ENCODE results near the gene DAPL1.

Gene DAPL1

DNA sequence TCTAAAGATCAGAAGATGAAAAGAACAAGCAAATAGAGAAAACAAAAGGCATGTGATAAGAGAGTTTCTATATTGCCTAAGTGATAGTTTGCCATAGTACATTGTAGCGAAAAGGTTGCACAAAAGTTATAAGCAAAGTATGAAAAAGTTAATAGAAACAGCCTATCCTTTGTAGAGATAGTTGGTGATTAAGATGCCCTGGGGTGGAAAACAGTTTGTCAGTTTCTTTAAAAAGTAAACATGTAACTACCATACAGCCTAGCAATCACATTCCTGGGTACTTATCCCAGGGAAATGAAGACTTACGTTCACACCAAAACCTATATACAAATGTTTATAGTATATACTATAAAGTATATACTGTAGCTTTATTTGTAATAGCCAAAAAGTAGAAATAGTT, 16.9 kb upstream of the DAPL1 start:
- FAIRE-seq = no peak

DNA sequence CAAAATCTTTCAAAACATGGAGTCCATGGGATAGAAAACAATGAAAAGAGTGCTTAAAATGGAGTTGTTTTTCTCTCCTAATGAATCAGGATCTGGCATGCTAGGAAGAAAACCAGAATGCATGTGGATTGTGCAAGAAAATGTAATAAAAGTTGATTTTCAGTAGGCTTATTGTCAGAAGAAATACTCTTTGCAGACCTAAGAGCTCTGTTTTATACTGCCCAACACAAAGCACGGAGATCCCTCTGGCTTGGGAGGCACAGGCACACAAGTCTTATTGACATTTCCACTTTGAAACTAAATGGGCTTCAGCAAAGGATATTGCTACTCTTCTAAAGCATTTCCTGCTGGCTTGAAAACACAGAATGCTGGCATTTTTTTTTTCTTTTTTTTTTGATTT, 15.5 kb upstream of the DAPL1 start:
- FAIRE-seq = no peak

DNA sequence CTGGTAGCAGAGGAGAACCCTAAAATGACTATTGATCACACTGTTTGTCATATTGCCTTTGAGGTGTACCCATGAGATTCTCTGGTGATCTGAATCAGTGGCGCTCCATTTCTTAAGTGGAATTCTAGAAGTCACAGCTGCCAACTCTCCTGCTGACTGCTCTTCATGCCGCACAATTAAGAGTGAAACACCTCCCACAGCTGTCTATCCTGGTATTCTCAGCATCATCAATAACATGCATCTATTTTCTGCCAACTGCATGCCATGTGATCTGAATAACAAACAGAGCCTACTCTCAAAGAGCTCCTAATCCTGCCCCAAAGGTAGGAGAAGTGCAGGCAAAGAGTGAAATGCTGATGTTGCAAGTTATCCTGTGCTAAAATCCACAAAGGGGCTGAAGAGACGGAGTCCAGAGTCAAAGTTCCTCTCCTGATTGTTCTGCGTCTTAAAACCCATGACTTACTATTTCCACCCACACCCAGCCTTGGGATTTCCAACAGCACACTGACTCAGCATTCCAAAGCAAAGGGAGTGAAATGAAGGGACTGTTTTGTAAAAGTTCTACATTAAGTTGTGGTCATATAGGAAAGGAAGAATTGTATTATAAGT, 13.7 kb upstream of the DAPL1 start:
- no peak for FAIRE-seq

DNA sequence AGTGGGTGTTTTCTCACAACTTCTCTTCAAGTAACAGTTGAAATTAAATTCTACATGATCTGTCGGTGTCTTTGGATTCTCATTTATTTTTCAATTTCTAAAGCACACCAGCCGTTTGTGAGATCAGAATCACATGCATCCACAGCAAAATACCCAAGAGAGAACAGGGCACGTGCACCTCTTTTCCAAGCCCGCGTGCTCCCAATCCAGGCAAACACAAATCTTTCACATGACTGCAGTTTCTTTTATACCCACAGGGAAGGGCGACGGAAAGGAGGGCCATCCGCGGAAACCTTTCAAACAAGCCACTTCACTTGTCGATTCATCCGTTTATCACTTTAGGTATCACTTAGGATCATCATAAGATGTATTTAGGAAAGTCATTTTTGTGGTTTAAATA, 13.0 kb upstream of the DAPL1 start:
- FAIRE-seq = no peak

DNA sequence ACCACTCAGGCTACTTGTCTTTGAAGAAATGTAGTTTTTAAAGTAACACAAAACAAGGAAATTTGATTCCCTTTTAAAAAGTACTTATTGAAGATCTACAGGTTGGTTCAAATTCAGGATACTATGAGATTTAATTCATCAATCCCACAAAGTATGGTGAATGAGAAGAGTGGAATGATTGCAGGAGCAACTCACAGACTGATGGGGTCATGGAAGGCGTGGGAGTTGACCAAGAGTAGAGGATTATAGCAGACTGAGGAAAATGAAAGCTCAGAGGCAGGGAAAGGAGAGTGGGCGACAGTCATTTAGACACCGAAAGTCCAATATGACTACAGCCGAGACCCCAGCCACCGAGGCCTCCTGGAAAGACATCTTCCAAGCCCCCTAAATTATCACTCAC, 12.5 kb upstream of the DAPL1 start:
- no peak for FAIRE-seq

DNA sequence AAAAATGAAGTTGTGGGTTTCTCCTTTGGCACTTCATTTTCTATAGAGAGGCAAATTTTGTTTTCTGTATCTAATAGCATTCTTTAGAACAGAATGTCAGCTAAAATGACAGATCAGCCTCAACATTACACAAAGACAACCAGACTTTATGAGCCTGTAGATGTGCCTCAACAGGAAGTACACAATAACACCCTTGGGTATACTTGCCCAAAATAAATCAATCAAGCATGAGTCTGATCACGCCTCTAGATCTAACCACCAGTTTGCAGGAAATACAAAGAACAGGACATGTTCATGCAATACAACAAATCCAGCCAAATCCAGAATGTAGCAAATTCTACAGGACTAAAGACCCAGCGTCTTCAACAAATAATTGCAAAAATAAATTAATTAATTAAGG, 11.2 kb upstream of the DAPL1 start:
- FAIRE-seq = no peak

DNA sequence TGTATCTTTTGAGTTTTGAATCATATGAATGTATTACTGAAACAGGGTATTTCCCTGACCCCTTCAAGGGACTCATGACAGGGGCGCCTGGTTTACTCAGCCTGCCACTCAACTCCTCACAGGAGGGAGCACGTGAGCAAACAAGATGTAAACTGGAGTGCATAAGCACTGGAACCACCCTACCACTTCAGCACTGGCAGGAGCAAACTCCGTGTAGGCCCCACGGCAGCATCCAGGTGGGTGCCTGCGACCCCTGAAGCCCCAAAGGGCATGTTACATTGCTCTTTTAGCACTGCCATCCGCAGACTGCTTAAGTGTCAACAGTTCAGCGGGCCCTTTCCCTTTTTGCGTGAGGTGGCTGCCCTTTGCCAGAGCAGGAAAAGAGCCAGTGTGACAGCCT, 8.2 kb upstream of the DAPL1 start:
- no peak for FAIRE-seq

DNA sequence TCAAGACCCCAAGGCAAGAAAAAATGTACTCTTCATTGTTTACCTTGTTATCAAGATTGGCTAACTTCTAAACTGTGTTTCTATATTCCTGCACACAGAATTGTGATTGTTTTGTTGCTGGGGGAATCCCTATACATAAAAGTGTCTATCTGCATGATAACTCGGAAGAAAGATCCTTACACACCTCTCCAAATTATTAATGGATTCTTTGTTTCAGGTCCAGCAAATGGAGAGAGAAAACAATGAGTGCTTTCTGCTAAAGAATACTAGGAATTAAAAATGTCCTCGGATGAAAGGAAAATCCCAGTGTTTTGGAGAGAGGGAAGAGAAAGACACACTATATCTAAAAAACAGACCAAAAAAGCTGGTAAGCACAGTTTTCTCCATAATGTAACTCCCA, 6.2 kb upstream of the DAPL1 start:
- no peak for FAIRE-seq

DNA sequence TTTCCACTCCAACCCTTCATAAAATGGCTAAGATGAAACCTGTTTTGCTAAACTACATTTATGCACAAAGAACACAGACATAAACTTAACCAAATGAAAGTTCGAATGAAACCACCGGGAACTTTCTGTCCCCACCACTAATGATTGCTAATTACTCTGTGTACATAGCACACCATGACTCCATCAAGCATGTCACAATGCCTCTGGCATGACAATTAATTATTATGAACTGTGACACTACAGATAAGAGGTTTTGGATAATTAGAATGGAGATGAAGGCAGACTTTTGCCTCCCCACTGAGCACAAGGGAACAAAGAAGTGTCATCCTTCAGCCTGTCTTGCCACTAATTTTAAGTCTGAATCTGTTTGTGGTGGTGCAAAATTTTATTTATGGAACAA, 1.5 kb downstream of the DAPL1 start:
- no peak for FAIRE-seq

DNA sequence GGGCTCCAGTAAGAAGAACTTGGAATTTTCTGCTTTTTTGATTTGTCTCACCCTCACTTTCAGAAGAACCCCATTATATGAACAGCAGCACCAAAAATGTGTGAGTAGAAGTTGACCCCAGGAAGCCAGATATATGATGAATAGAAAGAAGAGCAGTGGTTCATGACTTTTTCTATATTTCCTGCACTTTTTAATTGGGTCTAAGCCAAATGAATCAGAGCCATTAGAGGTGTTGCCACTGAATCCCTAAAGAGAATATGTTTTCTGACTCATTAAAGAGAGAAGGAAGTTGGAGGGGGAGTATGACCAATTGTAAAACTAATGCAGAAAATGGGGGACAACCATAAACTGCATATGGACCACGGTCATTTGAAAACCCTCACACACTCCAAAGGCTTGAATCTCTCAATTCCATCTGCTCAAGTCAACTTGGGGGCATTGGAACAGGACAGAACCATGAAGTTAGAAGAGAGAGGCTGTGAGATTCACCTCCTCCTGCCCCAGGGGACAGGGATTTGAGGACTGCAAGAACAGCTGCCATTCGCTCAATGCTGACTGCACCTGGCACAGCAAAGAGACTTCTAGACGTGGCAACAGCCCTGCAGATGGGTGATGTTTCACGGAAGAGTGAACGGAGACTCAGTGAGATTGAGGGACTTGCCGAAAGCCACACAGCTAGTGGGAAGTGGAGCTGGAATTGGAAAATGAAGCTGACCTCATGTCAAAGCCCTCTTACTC, 3.0 kb downstream of the DAPL1 start:
- FAIRE-seq = no peak

DNA sequence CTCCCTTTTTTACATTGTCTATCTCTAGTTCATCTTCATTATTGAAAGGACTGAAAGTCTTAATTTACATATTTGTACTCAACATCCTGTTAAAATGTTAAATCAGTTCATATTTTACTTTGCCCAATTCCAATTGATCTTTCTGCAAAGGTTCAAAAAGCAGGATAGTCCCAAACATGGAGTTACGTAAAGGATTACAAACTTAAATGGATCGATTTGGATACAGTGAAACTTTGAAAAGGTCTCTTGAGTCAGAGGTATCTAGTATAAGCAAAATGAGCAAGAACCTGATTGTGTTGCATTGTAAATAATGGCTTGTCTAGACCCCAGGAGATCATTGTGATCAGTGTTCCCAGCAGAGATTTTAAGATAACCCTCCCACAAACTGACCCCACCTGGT, 4.1 kb downstream of the DAPL1 start:
- FAIRE-seq = no peak

DNA sequence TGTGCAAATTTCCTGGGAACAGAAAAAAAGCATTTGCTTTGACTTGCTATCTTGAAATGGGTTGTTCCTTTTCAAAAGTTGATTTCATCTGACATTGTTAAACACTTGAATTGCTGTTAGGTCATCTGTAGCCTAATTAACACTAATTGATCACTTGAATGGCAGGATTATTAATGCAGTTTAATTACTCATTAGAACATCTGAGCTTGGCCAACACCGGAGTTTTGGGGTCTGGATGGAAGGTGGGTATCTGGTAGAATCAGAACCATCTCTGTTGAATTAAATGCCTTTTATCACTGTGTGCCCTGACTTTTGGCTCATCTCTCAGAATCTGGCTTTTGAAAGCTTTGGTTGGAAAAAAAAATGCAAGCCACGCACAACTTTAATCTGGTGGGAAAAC, 8.4 kb downstream of the DAPL1 start:
- no peak for FAIRE-seq

DNA sequence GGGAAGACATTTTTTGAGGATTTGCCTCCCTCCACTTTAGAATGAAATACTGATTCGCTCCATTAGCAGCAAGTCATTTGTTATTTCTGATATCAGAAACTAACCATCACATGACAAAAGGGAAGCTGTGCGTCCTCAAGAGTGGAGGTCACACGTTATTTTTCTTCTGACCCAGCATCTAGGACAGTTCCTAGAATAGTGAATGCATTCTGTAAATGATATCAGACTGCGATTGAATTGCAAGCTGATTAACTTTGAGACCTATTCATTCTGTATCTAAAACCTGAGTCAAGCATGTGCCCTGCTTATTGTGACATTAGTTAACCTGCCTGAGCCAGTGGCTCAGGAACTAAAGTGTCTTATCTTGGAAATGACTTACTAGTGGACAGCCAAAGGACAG, 10.1 kb downstream of the DAPL1 start:
- no peak for FAIRE-seq

DNA sequence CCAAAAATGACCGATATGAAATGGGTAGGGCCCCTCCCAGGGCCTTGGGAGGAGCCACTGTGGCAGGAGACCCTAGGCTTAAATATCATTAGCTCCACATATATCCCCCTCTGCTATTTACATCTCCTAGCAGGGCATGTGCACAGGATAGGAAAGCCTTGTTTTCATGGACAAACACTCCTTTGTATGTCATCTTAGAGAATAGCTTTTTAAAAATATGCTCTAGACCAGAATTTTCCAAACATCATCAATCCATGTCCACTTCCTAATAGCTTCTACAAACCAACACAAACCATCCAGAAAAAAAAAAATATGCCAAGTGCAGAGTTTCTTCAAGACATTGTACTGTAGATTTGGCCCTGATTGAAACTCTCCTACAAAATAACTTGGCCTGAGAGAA, 10.8 kb downstream of the DAPL1 start:
- no peak for FAIRE-seq

DNA sequence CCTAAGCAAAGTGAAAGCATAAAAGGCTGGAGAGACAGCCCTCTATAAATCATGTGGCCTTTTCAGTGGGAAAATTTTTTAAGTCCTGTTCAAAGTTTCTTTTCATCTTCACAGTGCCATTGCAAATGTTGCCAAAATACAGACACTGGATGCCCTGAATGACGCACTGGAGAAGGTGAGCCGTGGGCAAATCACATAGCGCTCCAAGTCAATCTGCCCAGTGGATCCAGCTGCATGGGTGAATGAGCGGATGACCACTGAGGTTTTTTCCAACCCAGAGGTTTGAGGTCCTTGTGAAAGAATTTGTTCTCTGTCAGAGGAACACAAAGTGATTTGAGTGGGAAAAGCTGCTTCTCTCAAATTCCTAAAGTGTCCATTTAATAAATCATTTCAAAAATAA, 11.8 kb downstream of the DAPL1 start:
- no peak for FAIRE-seq

DNA sequence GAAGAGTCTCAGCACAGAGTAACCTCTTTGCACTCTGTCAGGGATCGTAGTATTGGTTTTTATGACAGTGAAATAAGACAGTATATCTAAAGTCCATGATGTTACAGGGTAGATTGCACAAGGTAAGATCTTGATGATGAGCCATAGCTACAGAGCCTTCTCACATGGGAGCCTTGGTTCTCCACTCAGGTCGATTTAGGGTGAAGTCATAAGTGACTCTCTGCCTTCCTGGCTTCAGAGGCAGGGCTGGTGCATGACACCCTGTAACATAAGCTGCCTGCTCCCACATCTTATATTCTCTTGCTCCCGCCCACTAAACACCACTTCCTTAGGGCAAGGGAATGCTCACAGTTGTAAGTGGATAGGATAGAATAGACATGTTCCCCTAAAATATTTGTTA, 13.3 kb downstream of the DAPL1 start:
- no peak for FAIRE-seq

DNA sequence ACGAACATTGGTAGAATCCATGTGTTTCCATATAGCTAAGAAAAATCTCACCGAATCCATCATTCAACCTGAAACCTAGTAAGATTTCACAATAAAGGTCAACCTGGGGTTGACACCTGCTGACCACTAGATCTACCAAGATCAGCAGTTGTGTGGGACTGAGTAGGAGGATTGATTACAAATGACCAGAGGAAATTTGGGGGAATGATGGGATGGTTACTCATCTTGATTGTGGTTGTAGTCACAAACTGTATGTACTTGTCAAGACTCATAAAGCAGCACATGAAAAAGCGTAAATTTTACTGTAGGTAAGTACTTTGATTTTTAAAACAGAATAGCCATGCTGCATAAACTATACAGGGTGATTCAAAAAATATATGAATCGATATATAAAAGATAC, 14.7 kb downstream of the DAPL1 start:
- FAIRE-seq = no peak

DNA sequence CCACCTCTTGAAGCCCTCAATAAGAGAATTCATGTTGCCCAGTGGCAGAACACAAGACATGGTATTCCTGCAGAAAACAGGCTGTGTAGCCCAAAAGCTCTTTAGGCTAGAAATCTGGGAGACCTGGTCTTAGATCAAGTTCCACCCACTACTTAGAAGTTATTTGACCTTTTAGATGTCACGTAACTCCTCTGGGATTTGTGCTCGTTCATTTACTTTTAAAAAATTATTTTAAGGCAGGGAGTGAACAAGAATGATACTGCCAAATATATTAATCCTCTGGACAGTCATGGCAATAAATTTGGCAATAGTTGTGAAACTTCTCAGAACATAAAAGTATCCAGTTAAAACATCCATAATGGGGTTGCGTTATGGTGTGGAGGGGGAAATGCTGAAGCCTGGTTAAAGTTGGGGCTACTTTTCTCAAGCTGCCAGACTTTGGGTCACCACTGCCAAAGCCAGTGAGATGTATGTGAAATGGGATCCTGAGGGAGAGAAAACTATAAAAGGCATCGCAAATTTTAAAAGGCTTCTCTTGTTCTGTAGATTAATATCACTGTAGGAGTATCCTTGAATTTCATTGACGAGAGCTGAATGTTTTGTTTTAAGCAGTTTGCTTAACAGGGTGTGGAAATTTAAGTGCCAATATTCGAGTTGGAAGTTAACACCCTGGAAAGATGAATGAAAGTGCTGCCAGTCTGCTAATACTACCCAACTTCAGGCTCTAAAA, 15.8 kb downstream of the DAPL1 start:
- FAIRE-seq = no peak

DNA sequence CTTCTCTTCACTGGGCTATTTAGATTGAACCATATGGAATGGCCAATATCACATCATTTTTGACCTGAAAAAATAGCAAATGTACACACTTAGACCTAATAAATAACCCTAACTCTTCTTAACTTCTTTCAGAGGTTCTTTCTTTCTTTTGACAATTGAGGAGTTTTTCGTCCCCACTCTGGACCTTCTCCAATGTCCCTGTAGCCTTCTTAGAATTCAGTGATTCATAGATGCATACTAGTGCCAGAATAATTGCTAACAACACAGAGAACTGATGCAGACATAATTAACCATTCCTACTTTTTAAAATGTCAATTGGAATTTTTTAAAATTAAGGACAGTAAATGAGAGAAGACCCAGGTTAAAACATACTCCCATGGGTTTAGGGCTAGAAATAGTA, 20.0 kb downstream of the DAPL1 start:
- no peak for FAIRE-seq

DNA sequence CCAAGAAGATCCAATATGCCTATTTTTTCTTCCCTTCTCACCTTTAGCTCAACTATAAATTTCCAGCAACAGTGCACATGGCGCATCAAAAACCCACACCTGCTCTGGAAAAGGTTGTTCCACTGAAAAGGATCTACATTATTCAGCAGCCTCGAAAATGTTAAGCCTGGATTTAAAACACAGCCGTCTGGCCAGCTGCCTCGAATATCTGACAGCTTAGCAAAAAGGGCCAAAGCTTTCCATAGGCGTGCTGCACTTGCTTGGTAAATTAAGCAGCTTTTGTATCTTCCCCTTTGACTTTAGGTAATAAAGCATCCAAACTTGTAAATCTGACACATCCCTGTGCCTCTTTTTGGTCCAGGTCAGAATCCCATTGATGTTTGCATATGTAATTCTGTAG, 20.5 kb downstream of the DAPL1 start:
- FAIRE-seq = no peak

DNA sequence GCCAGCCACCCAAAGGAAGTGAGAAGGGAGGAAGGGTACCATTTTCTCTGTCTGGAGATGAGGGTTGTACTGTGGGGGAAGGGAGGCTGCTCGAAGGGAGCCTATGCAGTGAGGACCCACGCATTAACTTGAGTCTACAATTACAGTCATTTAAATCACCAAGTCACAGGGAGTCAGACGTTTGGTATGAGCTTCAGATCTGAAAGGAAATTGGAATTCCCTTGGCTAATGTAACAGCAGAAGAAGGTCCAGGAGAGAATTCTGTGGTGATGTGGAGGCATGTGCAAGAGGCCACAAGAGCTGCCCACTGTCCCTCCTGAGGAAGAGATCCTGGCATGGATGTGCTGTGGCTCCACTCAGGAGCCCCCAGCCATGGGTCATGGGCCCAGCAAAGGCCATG, 22.5 kb downstream of the DAPL1 start:
- FAIRE-seq = no peak

DNA sequence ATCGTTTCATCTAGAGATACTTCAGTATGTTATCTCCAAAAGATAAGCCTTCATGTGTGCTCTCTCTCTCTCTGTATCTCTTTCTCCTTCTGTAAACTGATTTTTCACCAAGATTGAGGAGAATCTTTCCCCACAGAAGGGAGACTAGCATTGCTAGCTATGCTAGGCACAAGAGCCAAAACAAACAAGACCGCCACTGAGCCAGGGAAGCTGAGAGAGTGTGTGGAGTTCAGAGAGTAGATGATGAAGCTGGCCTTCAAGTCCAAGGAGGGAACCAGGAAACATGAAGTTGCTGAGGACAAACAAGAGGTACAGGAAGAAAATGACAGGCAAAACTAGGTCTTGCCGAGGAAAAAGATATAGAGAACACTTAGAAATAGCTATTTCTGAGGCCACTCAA, 23.4 kb downstream of the DAPL1 start:
- no peak for FAIRE-seq

DNA sequence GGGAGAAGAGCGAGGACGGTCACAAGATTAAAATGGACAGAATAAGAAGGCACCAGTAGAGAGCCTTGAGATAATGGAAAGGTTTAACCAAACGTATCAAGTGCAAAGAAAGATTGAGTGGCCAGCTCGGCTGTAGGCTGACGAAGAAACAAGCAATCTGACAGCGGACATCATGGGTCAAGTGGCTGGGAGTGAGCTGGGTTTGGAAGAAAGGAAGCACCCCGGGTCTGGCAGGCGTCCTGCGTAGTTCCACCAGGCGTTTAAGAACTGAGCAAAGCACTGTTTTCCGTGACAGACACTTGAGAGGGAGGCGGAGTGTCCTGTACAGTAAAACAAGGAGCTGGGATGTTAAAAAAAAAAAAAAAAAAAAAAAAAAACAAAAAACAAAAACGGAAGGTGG, 27.1 kb downstream of the DAPL1 start:
- FAIRE-seq = no peak

DNA sequence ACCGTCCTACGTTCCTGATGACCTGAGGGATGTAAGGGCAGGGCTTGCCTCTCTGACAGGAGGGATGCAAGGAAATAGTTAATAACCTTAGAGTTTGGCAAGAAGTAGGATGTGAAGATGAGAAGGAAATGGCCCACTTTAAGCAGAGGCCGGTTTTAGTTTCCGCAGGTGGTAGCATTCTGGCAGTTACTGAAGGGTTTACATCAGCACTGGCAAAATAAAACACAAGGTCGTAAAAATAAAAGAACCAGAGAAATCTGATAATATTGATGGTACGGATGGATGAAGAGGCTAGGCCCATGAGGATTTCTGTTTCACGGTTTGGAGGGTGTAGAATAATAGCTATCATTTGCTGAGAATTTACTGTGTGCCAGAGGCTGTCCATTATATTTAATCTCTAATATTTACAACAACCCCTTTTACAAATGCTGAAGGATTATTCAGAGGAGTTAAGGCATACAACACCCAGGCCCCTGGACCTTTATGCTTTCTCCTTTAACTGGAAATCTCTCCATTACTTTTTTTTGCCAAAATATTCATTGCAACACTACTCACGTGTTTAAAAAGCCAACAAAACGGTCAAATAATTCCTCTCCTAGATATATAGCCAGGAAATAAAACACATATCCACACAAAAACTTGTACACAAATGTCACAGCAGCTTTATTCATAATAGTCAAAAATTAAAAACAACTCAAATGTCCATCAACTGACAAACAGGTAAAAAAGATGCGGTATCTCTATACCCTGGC, 28.5 kb downstream of the DAPL1 start:
- FAIRE-seq = no peak

All from G401.6 (cell line).